ENCODE data around the gene HDGFL2.

HDGFL2 gene

GRCh38 chr19:4543842-4544647 is 71.9 kb downstream of the HDGFL2 start:
- no peak for DNase-seq (ENCODE audit: insufficient read length, low spot score)
- no peak for TF ChIP-seq TAF1 (IDR thresholded peaks at IDR 0.05; ENCODE audit: low read depth, low read length)
- TF ChIP-seq PAX5 (IDR thresholded peaks at IDR 0.05; ENCODE audit: insufficient read depth, low read length, severe bottlenecking), result no peak
- no peak for TF ChIP-seq POLR2A (IDR thresholded peaks at IDR 0.05; ENCODE audit: low read depth, low read length)
- no peak for TF ChIP-seq SPI1 (IDR thresholded peaks at IDR 0.05; ENCODE audit: low read depth, low read length)
- TF ChIP-seq POLR2AphosphoS5 (IDR thresholded peaks at IDR 0.05; ENCODE audit: low read depth, low read length), result no peak
- TF ChIP-seq POU2F2 (IDR thresholded peaks at IDR 0.05; ENCODE audit: low read depth, low read length), result no peak
- FAIRE-seq, result no peak

GRCh38 chr19:4547303-4548237 is 75.5 kb downstream of the HDGFL2 start:
- TF ChIP-seq POU2F2 (IDR thresholded peaks at IDR 0.05; ENCODE audit: low read depth, low read length) (no peak), POLR2A (IDR thresholded peaks at IDR 0.05; ENCODE audit: low read depth, low read length) (no peak), PAX5 (IDR thresholded peaks at IDR 0.05; ENCODE audit: insufficient read depth, low read length, severe bottlenecking) (no peak), TAF1 (IDR thresholded peaks at IDR 0.05; ENCODE audit: low read depth, low read length) (no peak), SPI1 (IDR thresholded peaks at IDR 0.05; ENCODE audit: low read depth, low read length) (no peak)
- FAIRE-seq (no peak), DNase-seq (ENCODE audit: insufficient read length, low spot score) (no peak)

GRCh38 chr19:4548238-4548584 is 76.1 kb downstream of the HDGFL2 start:
- DNase-seq (ENCODE audit: insufficient read length, low spot score) (no peak), FAIRE-seq (no peak)
- TF ChIP-seq POLR2A (IDR thresholded peaks at IDR 0.05; ENCODE audit: low read depth, low read length) (no peak), POU2F2 (IDR thresholded peaks at IDR 0.05; ENCODE audit: low read depth, low read length) (no peak), TAF1 (IDR thresholded peaks at IDR 0.05; ENCODE audit: low read depth, low read length) (no peak), POLR2AphosphoS5 (IDR thresholded peaks at IDR 0.05; ENCODE audit: low read depth, low read length) (no peak), SPI1 (IDR thresholded peaks at IDR 0.05; ENCODE audit: low read depth, low read length) (no peak), PAX5 (IDR thresholded peaks at IDR 0.05; ENCODE audit: insufficient read depth, low read length, severe bottlenecking) (no peak)

GRCh38 chr19:4550018-4550417 is 77.9 kb downstream of the HDGFL2 start:
- DNase-seq (ENCODE audit: insufficient read length, low spot score) (no peak), FAIRE-seq (no peak)
- TF ChIP-seq POU2F2 (IDR thresholded peaks at IDR 0.05; ENCODE audit: low read depth, low read length), result no peak
- no peak for TF ChIP-seq POLR2A (IDR thresholded peaks at IDR 0.05; ENCODE audit: low read depth, low read length)
- no peak for TF ChIP-seq PAX5 (IDR thresholded peaks at IDR 0.05; ENCODE audit: insufficient read depth, low read length, severe bottlenecking)
- TF ChIP-seq TAF1 (IDR thresholded peaks at IDR 0.05; ENCODE audit: low read depth, low read length), result no peak
- TF ChIP-seq POLR2AphosphoS5 (IDR thresholded peaks at IDR 0.05; ENCODE audit: low read depth, low read length), result no peak
- TF ChIP-seq SPI1 (IDR thresholded peaks at IDR 0.05; ENCODE audit: low read depth, low read length), result no peak

GRCh38 chr19:4550479-4551050 is 78.5 kb downstream of the HDGFL2 start:
- no peak for DNase-seq (ENCODE audit: insufficient read length, low spot score)
- TF ChIP-seq TAF1 (IDR thresholded peaks at IDR 0.05; ENCODE audit: low read depth, low read length), result no peak
- TF ChIP-seq POLR2AphosphoS5 (IDR thresholded peaks at IDR 0.05; ENCODE audit: low read depth, low read length), result no peak
- no peak for TF ChIP-seq SPI1 (IDR thresholded peaks at IDR 0.05; ENCODE audit: low read depth, low read length)
- no peak for TF ChIP-seq POU2F2 (IDR thresholded peaks at IDR 0.05; ENCODE audit: low read depth, low read length)
- TF ChIP-seq POLR2A (IDR thresholded peaks at IDR 0.05; ENCODE audit: low read depth, low read length), result no peak
- TF ChIP-seq PAX5 (IDR thresholded peaks at IDR 0.05; ENCODE audit: insufficient read depth, low read length, severe bottlenecking), result no peak
- FAIRE-seq, result no peak

All from GM12891 (cell line).